ENCODE data around the gene DHX40.

DHX40 gene

GRCh38 chr17:59545942-59546341, 19.5 kb upstream of the DHX40 start:
- TF ChIP-seq CTCF (IDR thresholded peaks at IDR 0.05) = no peak

GRCh38 chr17:59547131-59547915, 18.1 kb upstream of the DHX40 start:
- no peak for TF ChIP-seq CTCF (IDR thresholded peaks at IDR 0.05)

GRCh38 chr17:59550703-59551102, 14.7 kb upstream of the DHX40 start:
- TF ChIP-seq CTCF (IDR thresholded peaks at IDR 0.05) = no peak

- TF ChIP-seq CTCF (IDR thresholded peaks at IDR 0.05) = no peak
Observed at GRCh38 chr17:59558039-59558438, 7.4 kb upstream of the DHX40 start.

- TF ChIP-seq CTCF (IDR thresholded peaks at IDR 0.05) = peak; percentile 50
Observed at GRCh38 chr17:59558953-59559352, 6.5 kb upstream of the DHX40 start.

- TF ChIP-seq CTCF (IDR thresholded peaks at IDR 0.05) = 0 out of 2 replicates have a peak, but pooled peaks have one; percentile 24
Observed at GRCh38 chr17:59561042-59561441, 4.4 kb upstream of the DHX40 start.

GRCh38 chr17:59565959-59566324, 532 bp downstream of the DHX40 start:
- TF ChIP-seq CTCF (IDR thresholded peaks at IDR 0.05) = no peak

Data from LNCAP (cell line).